Measurements from ENCODE around the gene AARSD1.
"Not testable (repeated sequence)": the region's sequence is repeated elsewhere in the genome, so short reads cannot be mapped to it uniquely, and the experiment has no call there.

Gene AARSD1

GRCh38 chr17:42980274-42980765, 16.1 kb upstream of the AARSD1 start, which contains the start of gene RUNDC1:
Gene RUNDC1, plus strand, starts transcription at chr17:42980565. Its CDS starts 12 bp downstream, at chr17:42980577.
- DNase-seq: peak; percentile 92

GRCh38 chr17:42979511-42980273, 15.4 kb upstream of the AARSD1 start, which contains the start of gene PTGES3L:
Gene PTGES3L, minus strand, starts transcription at chr17:42980080. Its CDS starts 27 bp downstream, at chr17:42980053.
- DNase-seq: no peak

DNA sequence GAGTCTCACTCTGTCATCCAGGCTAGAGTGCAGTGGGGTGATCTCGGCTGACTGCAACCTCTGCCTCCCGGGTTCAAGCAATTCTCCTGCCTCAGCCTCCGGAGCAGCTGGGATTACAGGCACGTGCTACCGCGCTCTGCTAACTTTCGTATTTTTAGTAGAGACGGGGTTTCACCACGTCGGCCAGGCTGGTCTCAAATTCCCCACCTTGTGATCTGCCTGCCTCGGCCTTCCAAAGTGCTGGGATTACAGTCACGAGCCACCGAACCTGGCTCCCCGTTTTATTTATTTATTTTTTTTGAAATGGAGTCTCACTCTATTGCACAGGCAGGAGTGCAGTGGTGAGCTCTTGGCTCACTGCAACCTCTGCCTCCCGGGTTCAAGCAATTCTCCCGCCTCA, 11.4 kb upstream of the AARSD1 start:
- not testable (repeated sequence) for DNase-seq

- no peak for DNase-seq
Measured at GRCh38 chr17:42975265-42975664, 11.0 kb upstream of the AARSD1 start.

GRCh38 chr17:42973323-42973722, 9.1 kb upstream of the AARSD1 start:
- not testable (repeated sequence) for DNase-seq

DNA sequence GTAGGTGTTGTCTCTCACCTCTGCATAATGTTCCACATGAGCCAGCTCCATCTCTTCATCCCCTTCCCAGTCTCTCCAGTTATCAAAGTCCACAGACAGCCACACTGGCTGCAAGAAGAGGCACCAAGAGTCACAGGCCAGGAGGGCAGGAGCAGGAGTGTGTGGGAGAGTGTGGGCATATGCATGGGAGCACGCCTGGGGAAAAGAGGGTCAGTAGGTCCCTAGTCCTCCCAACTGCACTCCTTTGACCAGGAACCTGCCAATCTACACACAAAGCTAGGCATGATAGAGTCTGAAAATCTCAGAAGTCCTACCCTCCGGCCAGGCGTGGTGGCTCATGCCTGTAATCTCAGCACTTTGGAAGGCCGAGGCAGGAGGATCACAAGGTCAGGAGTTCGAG, 7.3 kb upstream of the AARSD1 start:
- DNase-seq: no peak

DNA sequence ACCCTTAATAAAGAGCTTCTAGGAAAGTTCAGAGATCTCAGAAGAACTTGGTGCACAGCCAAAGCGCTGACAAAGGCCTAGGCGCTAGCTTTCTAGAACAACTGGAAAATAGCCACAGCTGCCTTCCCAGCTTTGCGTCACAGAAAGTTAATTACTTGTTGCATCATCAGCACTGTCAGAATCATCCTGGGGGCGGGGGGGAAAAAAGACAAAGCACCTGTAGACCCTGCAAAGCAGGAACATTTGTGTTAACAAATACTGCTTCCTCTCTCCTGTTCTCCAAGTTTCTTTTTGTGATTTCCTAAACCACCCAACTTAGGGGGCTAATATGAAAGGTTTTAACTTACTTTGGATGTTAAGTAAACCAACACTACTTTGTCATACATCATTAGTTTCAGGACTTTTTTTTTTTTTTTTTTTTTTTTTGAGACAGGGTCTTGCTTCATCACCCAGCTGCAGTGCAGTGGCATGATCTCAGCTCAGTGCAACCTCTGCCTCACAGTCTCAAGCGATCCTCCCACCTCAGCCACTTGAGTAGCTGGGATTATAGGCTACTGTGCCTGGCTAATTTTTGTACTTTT, 4.8 kb upstream of the AARSD1 start:
- DNase-seq: no peak

DNA sequence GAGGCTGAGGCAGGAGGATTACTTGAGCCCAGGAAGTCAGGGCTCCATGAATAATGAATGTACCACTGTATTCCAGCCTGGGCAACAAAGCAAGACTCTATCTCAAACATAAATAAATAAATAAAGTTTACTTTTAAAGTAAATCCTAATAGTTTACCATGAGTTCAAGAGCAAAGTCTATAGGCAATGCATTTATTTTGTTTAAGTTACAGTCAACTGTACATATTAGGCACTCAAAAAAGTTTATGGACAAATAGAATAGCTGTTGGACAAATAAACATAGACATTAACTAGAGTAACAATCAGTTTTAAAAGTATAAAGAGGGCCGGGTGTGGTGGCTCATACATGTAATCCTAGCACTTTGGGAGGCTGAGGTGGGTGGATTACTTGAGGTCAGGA, 3.7 kb upstream of the AARSD1 start:
- DNase-seq: no peak

DNA sequence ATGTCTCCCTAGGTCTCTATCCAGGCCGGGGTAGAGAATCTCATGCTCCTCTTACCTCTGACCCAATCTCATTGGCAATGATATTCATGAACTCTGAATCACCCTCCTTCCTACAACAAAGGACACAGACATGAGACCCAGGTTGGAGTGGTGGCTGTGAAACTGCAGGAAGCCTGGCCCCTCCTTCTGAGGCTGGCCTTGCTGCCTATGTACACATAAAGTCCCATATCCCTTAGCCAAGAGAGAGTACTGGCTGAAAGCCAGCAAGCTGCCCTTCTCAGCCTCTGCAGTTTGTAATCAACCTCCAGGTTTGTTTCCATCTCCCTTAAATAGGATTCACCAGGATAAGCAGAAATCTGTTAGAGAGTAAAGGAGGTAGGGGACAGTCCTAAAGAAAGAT, 10.6 kb downstream of the AARSD1 start:
- no peak for DNase-seq

DNA sequence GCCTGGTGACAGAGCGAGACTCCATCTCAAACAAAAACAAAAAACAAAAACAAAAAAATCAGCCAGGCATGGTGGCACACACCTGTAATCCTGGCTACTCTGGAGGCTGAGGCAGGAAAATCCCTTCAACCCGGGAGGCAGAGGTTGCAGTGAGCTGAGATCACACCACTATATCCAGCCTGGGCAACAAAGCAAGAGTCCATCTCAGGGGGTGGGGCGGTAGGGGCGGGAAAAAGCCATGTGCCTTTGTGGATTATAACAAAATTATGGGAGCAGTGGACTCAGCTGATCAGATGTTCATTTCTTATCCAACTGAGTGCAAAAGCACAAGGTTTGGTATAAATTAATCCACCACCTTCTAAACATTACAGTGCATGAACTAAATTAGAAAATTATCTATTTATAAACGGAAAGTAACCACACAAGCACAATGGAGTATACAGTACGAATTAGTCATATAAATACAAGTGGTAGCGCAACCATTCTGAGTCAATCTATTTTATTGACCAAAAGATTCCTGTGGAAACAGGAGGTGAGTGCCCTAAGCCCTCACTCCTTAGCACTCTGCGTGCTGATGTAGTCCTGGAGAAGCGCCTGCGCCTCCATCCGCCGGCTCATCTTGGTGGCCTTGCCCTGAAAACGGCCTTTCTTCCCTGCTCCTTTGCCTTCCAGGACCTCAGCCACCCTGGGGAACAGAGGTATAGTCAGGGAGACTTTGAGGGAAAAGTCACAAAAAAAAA, 14.0 kb downstream of the AARSD1 start:
- DNase-seq: no peak

GRCh38 chr17:42946812-42947211, 17.4 kb downstream of the AARSD1 start:
- no peak for DNase-seq

DNA sequence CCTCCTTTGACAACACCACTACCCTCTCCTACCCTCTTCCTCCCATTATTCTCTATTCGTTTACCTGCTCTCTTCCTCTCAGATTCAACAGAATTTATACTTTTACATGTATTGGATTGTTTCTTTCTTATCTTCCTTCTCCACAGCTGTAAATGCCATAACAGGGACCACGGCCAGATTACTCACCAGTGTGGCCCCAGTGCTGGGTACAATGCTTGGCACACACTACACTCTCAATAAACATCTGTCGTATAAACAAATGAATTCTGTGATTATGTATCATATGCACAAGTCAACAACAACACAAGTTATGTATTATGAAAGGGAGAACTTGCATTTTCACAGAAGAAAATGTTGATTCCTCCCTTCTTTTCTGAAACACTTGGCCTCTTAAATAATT, 20.0 kb downstream of the AARSD1 start:
- DNase-seq: no peak

GRCh38 chr17:42937712-42938596, 26.3 kb downstream of the AARSD1 start:
- DNase-seq: peak; percentile 3 to 5

GRCh38 chr17:42929497-42929844, 34.8 kb downstream of the AARSD1 start:
- no peak for DNase-seq

GRCh38 chr17:42928714-42929496, 35.3 kb downstream of the AARSD1 start:
- DNase-seq: peak; percentile 7 to 27

DNA sequence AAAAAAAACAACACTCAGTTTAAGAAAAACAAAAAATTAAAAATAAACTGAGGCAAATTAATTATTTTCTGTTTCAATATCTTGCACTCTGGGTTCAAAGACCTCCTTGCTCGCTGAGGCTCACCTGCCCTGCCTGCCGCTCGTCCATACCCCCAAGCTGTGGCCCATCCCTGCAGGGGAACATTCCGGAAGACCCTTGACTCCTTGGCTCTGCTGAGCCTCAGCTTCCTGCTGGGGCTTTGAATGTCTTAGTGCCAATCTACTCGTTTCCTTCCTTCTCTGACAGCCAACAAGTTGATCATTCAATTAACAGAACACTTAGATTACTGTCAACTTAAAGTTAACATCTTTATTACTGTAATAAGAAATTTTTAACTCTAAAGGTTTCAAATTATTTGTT, 39.4 kb downstream of the AARSD1 start:
- no peak for DNase-seq

- not testable (repeated sequence) for DNase-seq
Measured at GRCh38 chr17:42923472-42923871, 40.8 kb downstream of the AARSD1 start.

- DNase-seq: no peak
Measured at GRCh38 chr17:42922294-42922693, 42.0 kb downstream of the AARSD1 start.

DNA sequence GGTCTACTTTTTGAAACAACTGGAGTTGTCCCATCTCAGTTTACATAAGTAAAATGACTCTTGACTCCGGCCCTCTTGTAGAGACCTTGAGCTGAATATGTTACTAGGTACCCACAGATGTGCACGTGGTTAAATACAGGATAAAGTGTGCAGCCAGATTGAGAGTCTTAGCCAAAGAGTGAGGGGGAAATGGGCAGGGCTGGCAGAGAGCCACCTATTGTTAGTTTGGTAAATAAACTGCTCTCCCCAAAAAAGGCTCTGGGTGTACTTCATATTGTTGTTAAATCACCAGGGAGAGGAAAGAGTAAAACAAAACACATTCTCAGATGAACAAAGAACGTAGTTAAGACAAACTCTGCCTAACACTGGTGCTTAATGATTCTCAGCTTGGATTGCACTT, 43.3 kb downstream of the AARSD1 start:
- no peak for DNase-seq

- DNase-seq: no peak
Measured at GRCh38 chr17:42920106-42920900, 44.0 kb downstream of the AARSD1 start.

- not testable (repeated sequence) for DNase-seq
Measured at GRCh38 chr17:42919522-42920077, 44.7 kb downstream of the AARSD1 start.

Measured in stimulated activated CD4-positive, alpha-beta T cell treated with anti-CD3 and anti-CD28 coated beads, Interleukin-4, amount 100 ng/mL, for 4 hours (primary cell).